Measurements from ENCODE around the gene OCSTAMP.
A peak's percentile ranks its signal among the peaks of the same experiment; 100 is the strongest.

- TF ChIP-seq TCF7L2 (IDR thresholded peaks at IDR 0.05; ENCODE audit: low read depth, low read length) (no peak), CTCF (IDR thresholded peaks at IDR 0.05) (no peak), POLR2AphosphoS5 (IDR thresholded peaks at IDR 0.05; ENCODE audit: low read depth, low read length) (no peak), REST (IDR thresholded peaks at IDR 0.05; ENCODE audit: insufficient read depth in 1 of 2, low read depth in 2 of 2, low read length in 1 of 2) (peak; percentile 76 to 82)
These were observed 26.6 kb downstream of the OCSTAMP start for GRCh38 chr20:46523696-46524328.

All from Panc1 (cell line).